ENCODE measurements around the gene AURKA.

AURKA gene

DNA sequence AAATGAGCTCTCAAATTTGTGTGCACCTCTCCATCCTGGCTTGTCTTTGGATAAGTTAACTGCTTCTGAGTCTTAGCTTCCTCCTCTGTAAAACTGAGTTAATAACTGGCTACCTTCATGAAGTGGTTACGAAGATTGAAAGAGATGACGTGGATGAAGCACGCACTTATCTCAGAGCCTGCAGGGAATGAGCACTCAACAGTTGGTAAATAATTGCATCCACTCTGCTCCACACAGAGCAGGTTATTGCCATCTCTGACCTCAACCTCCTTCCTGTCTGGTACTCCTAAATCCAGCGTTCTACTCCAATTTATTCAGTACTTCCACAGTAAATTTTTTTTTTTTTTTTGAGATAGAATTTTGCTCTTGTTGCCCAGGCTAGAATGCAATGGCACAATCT lies 6.9 kb downstream of the AURKA start:
- TF ChIP-seq, protein P1, sequence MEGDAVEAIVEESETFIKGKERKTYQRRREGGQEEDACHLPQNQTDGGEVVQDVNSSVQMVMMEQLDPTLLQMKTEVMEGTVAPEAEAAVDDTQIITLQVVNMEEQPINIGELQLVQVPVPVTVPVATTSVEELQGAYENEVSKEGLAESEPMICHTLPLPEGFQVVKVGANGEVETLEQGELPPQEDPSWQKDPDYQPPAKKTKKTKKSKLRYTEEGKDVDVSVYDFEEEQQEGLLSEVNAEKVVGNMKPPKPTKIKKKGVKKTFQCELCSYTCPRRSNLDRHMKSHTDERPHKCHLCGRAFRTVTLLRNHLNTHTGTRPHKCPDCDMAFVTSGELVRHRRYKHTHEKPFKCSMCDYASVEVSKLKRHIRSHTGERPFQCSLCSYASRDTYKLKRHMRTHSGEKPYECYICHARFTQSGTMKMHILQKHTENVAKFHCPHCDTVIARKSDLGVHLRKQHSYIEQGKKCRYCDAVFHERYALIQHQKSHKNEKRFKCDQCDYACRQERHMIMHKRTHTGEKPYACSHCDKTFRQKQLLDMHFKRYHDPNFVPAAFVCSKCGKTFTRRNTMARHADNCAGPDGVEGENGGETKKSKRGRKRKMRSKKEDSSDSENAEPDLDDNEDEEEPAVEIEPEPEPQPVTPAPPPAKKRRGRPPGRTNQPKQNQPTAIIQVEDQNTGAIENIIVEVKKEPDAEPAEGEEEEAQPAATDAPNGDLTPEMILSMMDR (IDR thresholded peaks at IDR 0.05; ENCODE audit: low read depth, low read length): no peak
- no peak overlapping the region for H3K4me3 ChIP-seq (replicated peaks in 1 of 2; ENCODE audit: low read depth in 2 of 2, low read length in 2 of 2)

DNA sequence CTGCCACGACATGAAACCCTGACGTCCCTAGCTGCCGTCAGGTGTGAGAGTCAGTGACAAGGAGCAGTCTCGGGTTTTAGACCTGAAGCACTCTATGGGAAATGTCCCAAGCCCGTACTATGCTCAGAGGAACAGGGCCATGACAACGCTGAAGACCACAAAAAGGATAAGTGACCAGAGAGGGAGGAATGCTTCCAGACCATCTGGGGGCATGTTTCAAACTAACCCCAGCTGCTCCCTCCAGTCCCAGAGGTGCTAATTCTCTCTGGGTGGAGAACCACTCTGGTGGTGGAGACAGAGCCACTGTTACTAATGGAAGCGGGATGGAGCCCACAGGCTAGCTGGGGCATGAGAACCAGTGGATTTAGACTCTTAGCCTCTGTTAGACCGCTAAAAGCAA lies 8.7 kb downstream of the AURKA start:
- TF ChIP-seq, protein P1 (IDR thresholded peaks at IDR 0.05; ENCODE audit: low read depth, low read length): no peak
- no peak overlapping the region for H3K4me3 ChIP-seq (replicated peaks in 1 of 2; ENCODE audit: low read depth in 2 of 2, low read length in 2 of 2)
- no peak for DNase-seq (ENCODE audit: low read depth in 2 of 2)

More for the DNA sequence above, 6.9 kb downstream of the AURKA start:
- no peak for DNase-seq (ENCODE audit: low read depth in 2 of 2)

DNA sequence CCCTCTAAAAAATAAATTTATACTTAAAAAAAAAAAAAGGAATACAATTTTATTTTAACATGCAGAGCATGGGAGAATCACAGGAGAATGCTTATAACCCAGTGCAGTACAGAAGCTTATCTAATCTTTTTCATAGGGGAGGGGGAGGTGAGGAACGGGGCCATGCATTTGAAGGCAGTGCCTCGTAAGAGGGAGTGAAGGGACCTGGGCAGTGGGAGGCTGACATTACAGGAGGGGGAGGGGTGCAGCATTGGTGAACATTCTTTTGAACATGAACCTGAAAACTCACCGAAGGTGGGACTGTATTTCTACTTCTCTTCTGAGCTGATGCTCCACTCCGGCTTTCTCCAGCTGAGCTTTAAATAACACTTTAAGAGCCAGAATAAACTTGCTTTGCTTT lies 9.3 kb downstream of the AURKA start:
- TF ChIP-seq, protein P1 (IDR thresholded peaks at IDR 0.05; ENCODE audit: low read depth, low read length): no peak
- H3K4me3 ChIP-seq (replicated peaks in 1 of 2; ENCODE audit: low read depth in 2 of 2, low read length in 2 of 2): no peak overlapping the region

DNA sequence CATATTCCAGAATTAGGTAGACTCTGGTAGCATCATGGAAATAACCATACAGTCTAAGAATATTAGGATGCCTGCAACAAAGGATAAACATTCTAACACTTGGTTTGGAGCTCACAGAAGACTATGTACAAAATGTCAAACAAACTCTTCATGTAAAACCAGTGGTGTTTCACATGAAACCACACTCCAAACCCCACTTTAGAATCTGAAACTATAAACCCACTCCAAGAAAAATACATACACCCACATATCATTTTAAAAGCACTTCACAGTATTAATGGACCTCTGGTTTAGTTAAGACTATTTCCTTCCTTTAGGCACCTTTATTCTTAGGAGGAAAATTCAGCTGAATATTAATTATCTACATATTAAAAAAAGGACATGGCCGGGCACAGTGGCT lies 10.5 kb downstream of the AURKA start:
- no peak overlapping the region for H3K4me3 ChIP-seq (replicated peaks in 1 of 2; ENCODE audit: low read depth in 2 of 2, low read length in 2 of 2)
- TF ChIP-seq, protein P1 (IDR thresholded peaks at IDR 0.05; ENCODE audit: low read depth, low read length): no peak
- no peak for DNase-seq (ENCODE audit: low read depth in 2 of 2)

More for the DNA sequence above, 9.3 kb downstream of the AURKA start:
- no peak for DNase-seq (ENCODE audit: low read depth in 2 of 2)

DNA sequence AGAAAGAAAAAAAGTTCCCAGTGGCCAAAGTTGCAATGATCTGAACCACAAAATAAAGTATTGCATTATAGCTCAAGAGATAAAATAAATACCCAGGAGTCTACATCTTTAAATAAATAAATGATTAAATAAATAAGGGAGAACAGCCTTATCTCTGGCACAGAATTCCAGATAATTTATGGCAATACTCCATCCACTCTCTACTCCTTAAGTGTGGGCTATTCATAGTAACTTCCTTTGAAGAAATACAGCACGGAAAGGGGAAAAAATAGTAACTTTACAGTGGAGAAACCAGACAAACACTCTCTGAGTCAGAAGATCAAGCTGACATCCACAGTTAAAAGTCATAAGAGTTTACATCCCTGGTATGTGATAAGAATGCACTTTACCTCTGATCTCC lies 11.6 kb downstream of the AURKA start:
- TF ChIP-seq, protein P1 (IDR thresholded peaks at IDR 0.05; ENCODE audit: low read depth, low read length): no peak
- DNase-seq (ENCODE audit: low read depth in 2 of 2): peak; percentile 29 to 83

DNA sequence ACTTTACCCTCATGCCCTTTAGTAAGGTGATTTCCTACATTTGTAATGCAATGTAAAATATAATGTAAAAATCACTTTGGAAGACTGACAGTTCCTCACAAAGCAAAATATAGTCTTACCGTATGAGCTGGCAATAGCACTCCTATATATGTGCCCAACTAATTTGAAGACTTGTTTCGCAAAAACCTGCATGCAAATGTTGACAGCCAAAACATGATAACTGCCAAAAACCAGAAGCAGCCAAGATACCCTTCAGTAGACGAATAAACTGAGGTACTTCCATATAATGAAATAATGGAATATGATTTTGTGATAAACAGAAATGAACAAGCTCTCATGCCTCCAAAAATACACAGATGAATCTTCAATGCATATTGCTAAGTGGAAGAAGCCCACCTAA lies 13.6 kb downstream of the AURKA start:
- TF ChIP-seq, protein P1 (IDR thresholded peaks at IDR 0.05; ENCODE audit: low read depth, low read length): no peak
- H3K4me3 ChIP-seq (replicated peaks in 1 of 2; ENCODE audit: low read depth in 2 of 2, low read length in 2 of 2): no peak overlapping the region
- no peak for DNase-seq (ENCODE audit: low read depth in 2 of 2)

More for the DNA sequence above, 11.6 kb downstream of the AURKA start:
- no peak overlapping the region for H3K4me3 ChIP-seq (replicated peaks in 1 of 2; ENCODE audit: low read depth in 2 of 2, low read length in 2 of 2)

DNA sequence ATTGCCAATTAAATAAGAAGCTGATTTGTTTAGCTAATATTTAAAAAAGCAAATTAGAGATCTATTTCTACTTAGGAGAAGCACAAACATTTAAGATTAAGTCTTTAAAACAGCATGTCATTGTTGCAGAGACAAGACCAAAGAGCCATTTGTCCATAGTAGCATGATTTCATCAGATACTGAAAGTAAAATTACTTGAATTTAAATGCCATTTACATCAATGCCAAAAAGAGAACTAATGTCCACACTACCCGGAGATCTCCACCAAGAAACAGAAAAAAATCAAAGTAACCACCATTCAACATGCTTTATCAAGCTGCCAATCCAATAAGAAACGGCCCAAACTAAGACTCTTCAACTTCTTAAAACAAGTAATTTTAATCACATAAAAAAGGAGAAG lies 15.7 kb downstream of the AURKA start:
- TF ChIP-seq, protein P1 (IDR thresholded peaks at IDR 0.05; ENCODE audit: low read depth, low read length): no peak
- no peak overlapping the region for H3K4me3 ChIP-seq (replicated peaks in 1 of 2; ENCODE audit: low read depth in 2 of 2, low read length in 2 of 2)
- DNase-seq (ENCODE audit: low read depth in 2 of 2): no peak

Data from cardiac fibroblast (primary cell).